ENCODE results near the gene SPZ1. TPM values are rescaled to one million over a fixed set of nuclear protein-coding genes. Genes with fewer than 3 reads are reported as not detected.

Gene SPZ1
- total RNA-seq, 1 experiment from 2014 or later: not detected

Other genes with a start within 250 kb of the SPZ1 start
- 3.1 and 6.0 TPM in 2 replicates for gene SERINC5, start 64.0 kb upstream of the SPZ1 start, total RNA-seq (2014; rRNA removed; shearing (Covaris generic))
- gene ZFYVE16, start 88.1 kb downstream of the SPZ1 start, total RNA-seq (2014; rRNA removed; shearing (Covaris generic)): 8.9 and 10.8 TPM in 2 replicates
- gene FAM151B, start 168.1 kb downstream of the SPZ1 start, total RNA-seq (2014; rRNA removed; shearing (Covaris generic)): 0.49 and 1.1 TPM in 2 replicates